SJCRH30 (cell line): Measurements from ENCODE around the gene OMP. TPM values are rescaled to one million over a fixed set of nuclear protein-coding genes. Genes with fewer than 3 reads are reported as not detected.
"Not testable (repeated sequence)": the region's sequence is repeated elsewhere in the genome, so short reads cannot be mapped to it uniquely, and the experiment has no call there.

ENCODE experiments used
- DNase-seq, 2 experiments: peaks; one replicate each; pipeline ENCODE4 v3.0.0-alpha.2; 2015 to 2020
- H3K27ac ChIP-seq: fragments of 250-450 bp; sonication (Bioruptor Pico); 2 replicates; pipeline ENCODE4 v1.5.1; 2020; ENCODE audit warnings: mild to moderate bottlenecking, moderate library complexity
- H3K27me3 ChIP-seq: fragments of 250-450 bp; sonication (Bioruptor Pico); 2 replicates; pipeline ENCODE4 v1.5.1; 2020; ENCODE audit warnings: mild to moderate bottlenecking, moderate library complexity
- H3K36me3 ChIP-seq: fragments of 250-450 bp; sonication (Bioruptor Pico); 2 replicates; pipeline ENCODE4 v1.5.1; 2020; ENCODE audit warnings: mild to moderate bottlenecking, moderate library complexity
- H3K4me1 ChIP-seq: fragments of 250-450 bp; sonication (Bioruptor Pico); 2 replicates; pipeline ENCODE4 v1.5.1; 2020; ENCODE audit warnings: mild to moderate bottlenecking, moderate library complexity
- H3K4me3 ChIP-seq: fragments of 250-450 bp; sonication (Bioruptor Pico); 2 replicates; pipeline ENCODE4 v1.5.1; 2020; ENCODE audit warnings: mild to moderate bottlenecking, moderate library complexity
- H3K9me3 ChIP-seq: fragments of 250-450 bp; sonication (Bioruptor Pico); replicated peaks from 2 replicates; pipeline ENCODE4 v1.5.1; 2020; ENCODE audit warnings: mild to moderate bottlenecking, moderate library complexity
- total RNA-seq: library from RNA; depleted of rRNA; stranded (reverse); fragments of >200 nt; shearing (Covaris generic); gene quantifications from 2 replicates; pipeline ENCODE4 v1.2.3, GENCODE V29; 2014

The OMP gene
- total RNA-seq, 1 experiment from 2014 or later = 0.67 TPM

DNA sequence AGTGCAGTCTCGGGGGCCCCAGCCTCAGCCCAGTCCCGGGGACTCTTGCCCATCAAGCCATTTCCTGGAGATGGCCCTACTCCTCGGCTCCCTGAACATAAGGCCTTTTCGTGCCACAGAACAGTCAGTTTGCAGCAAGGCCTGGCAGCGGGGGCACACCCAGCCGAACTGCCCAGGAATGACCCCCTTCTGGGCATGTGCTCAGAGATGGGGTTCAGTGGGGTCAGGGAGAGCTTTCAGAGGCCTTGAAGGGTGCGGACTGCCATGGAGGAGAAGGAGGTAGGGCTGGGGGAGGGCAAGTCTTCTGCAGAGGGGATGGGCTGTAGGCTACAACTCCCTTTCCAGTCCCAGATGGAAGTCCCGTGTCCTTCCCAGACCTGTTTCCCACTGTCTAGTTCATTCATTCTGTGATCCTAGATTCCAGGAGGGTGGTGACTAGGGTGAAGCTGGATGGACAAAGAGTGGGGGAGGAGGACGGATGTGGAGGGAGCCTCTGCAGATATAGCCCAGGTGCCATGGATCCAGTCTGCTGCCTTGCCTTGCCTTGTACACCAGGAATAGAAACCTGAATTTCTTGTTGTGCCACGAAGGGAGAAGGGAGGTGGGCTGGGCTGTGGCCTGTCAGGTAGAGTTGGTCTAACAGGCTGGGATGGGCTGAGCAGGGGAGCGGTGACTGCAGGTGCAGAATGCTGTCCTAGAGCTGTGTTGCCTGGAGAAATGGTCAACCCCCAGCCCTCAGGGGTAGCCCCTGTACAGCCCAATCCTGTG lies 14.2 kb upstream of the OMP start:
- Histone ChIP-seq H3K27ac (no peak overlapping the region), H3K4me3 (no peak overlapping the region), H3K36me3 (no peaks in the 10 kb centered on the region), H3K9me3 (no peaks in the 10 kb centered on the region), H3K27me3 (no peaks in the 10 kb centered on the region), H3K4me1 (no peaks in the 10 kb centered on the region)
- no peak for DNase-seq

GRCh38 chr11:77089004-77089545 lies 13.6 kb upstream of the OMP start:
- H3K27ac ChIP-seq = no peak overlapping the region
- H3K27me3 ChIP-seq = no peaks in the 10 kb centered on the region
- no peak overlapping the region for H3K4me3 ChIP-seq
- no peaks in the 10 kb centered on the region for H3K4me1 ChIP-seq
- no peaks in the 10 kb centered on the region for H3K36me3 ChIP-seq
- DNase-seq = no peak
- H3K9me3 ChIP-seq = no peaks in the 10 kb centered on the region

- Histone ChIP-seq H3K9me3 (no peaks in the 10 kb centered on the region), H3K27me3 (no peaks in the 10 kb centered on the region), H3K27ac (no peak overlapping the region), H3K4me3 (no peak overlapping the region), H3K4me1 (no peaks in the 10 kb centered on the region), H3K36me3 (no peaks in the 10 kb centered on the region)
- no peak for DNase-seq
These were observed 12.6 kb upstream of the OMP start for GRCh38 chr11:77090046-77090372.

GRCh38 chr11:77090373-77091111 lies 12.1 kb upstream of the OMP start:
- Histone ChIP-seq H3K36me3 (no peaks in the 10 kb centered on the region), H3K4me1 (no peaks in the 10 kb centered on the region), H3K27ac (no peak overlapping the region), H3K9me3 (no peaks in the 10 kb centered on the region), H3K4me3 (no peak overlapping the region), H3K27me3 (no peaks in the 10 kb centered on the region)
- DNase-seq = no peak

GRCh38 chr11:77091146-77091940 lies 11.3 kb upstream of the OMP start:
- Histone ChIP-seq H3K27me3 (no peaks in the 10 kb centered on the region), H3K27ac (no peak overlapping the region), H3K9me3 (no peaks in the 10 kb centered on the region), H3K36me3 (no peaks in the 10 kb centered on the region), H3K4me1 (no peaks in the 10 kb centered on the region), H3K4me3 (no peak overlapping the region)
- peak; percentile 63 to 75 for DNase-seq

GRCh38 chr11:77092382-77092781 lies 10.3 kb upstream of the OMP start:
- H3K27me3 ChIP-seq = no peaks in the 10 kb centered on the region
- no peak overlapping the region for H3K27ac ChIP-seq
- H3K36me3 ChIP-seq = no peaks in the 10 kb centered on the region
- DNase-seq = no peak
- no peaks in the 10 kb centered on the region for H3K4me1 ChIP-seq
- H3K9me3 ChIP-seq = no peaks in the 10 kb centered on the region
- H3K4me3 ChIP-seq = no peak overlapping the region

DNA sequence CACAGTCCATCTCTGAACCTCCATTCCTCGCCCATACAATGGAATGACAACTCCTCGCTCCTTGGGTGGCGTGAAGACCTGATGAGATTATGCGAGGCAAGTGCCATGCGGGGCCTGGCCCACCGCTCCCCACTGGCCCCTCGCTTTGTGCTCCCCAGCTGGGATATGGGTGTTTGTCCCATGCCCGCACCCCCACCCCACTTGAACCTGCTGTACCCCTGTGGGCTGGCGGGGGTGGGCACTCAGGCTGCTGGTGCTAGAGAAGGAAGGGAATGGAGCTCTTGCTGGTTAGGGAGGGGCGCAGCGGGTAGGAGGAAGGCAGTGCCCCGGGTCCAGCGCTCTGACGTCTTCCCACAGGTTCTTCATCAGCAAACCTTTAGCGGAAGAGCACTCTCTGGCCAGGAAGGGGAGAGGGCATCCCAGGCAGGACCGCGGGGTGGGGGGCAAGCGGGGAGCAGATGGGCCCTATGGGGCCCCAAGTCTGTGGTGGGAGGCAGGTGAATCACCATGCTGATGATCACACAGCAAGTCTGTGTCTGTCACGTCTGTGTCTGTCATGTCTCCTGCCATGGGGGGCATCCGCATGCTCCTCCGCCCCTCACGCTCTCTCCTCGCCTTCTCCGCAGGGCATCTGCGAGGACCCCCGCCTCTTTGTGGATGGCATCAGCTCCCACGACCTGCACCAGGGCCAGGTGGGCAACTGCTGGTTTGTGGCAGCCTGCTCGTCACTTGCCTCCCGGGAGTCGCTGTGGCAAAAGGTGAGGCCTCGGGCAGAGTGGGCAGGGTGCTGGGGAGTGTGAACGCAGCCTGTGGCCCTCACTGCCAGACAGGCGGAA lies 9.4 kb upstream of the OMP start:
- DNase-seq = no peak
- H3K27ac ChIP-seq = no peak overlapping the region
- H3K4me3 ChIP-seq = no peak overlapping the region

GRCh38 chr11:77093987-77094840 lies 8.4 kb upstream of the OMP start:
- no peaks in the 10 kb centered on the region for H3K36me3 ChIP-seq
- no peak overlapping the region for H3K4me3 ChIP-seq
- no peak overlapping the region for H3K27ac ChIP-seq
- no peak for DNase-seq
- no peaks in the 10 kb centered on the region for H3K27me3 ChIP-seq
- no peaks in the 10 kb centered on the region for H3K9me3 ChIP-seq
- no peaks in the 10 kb centered on the region for H3K4me1 ChIP-seq

More for the DNA sequence above, 9.4 kb upstream of the OMP start:
- Histone ChIP-seq H3K9me3 (no peaks in the 10 kb centered on the region), H3K4me1 (no peaks in the 10 kb centered on the region), H3K36me3 (no peaks in the 10 kb centered on the region), H3K27me3 (no peaks in the 10 kb centered on the region)

- Histone ChIP-seq H3K27ac (no peak overlapping the region), H3K9me3 (no peaks in the 10 kb centered on the region), H3K4me3 (no peak overlapping the region), H3K27me3 (no peaks in the 10 kb centered on the region), H3K36me3 (no peaks in the 10 kb centered on the region), H3K4me1 (no peaks in the 10 kb centered on the region)
- DNase-seq = no peak
These were observed 7.7 kb upstream of the OMP start for GRCh38 chr11:77094841-77095365.

- no peak overlapping the region for H3K4me3 ChIP-seq
These were observed 6.8 kb upstream of the OMP start for GRCh38 chr11:77095551-77096490.

DNA sequence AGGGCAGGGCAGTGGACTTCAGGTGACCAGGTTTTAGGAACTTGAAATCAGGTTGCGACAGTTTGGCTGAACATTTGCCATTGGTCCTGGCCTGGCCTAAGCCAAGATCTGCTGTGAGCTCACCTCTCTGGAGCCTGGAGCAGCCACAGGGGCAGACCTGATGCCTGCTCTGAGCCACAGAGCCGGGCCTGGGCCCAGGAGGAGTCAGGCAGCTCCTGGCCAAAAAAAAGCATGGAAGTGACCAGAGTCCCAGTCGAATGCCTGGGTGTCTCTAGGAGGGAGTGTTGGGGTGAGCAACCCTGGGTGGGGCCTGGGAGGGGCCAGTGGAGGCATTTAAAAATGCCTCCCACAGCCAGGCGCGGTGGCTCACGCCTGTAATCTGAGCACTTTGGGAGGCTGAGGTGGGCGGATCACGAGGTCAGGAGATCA lies 6.0 kb upstream of the OMP start:
- H3K4me3 ChIP-seq = no peak overlapping the region
- H3K4me1 ChIP-seq = no peaks in the 10 kb centered on the region
- H3K36me3 ChIP-seq = no peaks in the 10 kb centered on the region
- no peak for DNase-seq
- H3K27ac ChIP-seq = no peak overlapping the region
- H3K9me3 ChIP-seq = no peaks in the 10 kb centered on the region
- no peaks in the 10 kb centered on the region for H3K27me3 ChIP-seq

More at GRCh38 chr11:77095551-77096490, 6.8 kb upstream of the OMP start:
- Histone ChIP-seq H3K27ac (no peak overlapping the region), H3K27me3 (no peaks in the 10 kb centered on the region), H3K4me1 (no peaks in the 10 kb centered on the region), H3K36me3 (no peaks in the 10 kb centered on the region), H3K9me3 (no peaks in the 10 kb centered on the region)
- DNase-seq = no peak

- DNase-seq, H3K27ac ChIP-seq, H3K4me1 ChIP-seq, H3K9me3 ChIP-seq, H3K4me3 ChIP-seq, H3K27me3 ChIP-seq, H3K36me3 ChIP-seq: not testable (repeated sequence)
These were observed 5.5 kb upstream of the OMP start for GRCh38 chr11:77097180-77097579.
